ENCODE data around the gene SLC17A5. TPM values are rescaled to one million over a fixed set of nuclear protein-coding genes. Genes with fewer than 3 reads are reported as not detected.
"Not testable (repeated sequence)": the region's sequence is repeated elsewhere in the genome, so short reads cannot be mapped to it uniquely, and the experiment has no call there.

The SLC17A5 gene
- polyA plus RNA-seq, 4 donors = 17.7 to 20.3 (median 18.9) TPM

- not testable (repeated sequence) for DNase-seq (ENCODE audit: low read depth in 4 of 4, low spot score in 2 of 4)
Measured at GRCh38 chr6:73571218-73572181, 82.3 kb downstream of the SLC17A5 start.

- no peak for DNase-seq (ENCODE audit: low read depth in 4 of 4, low spot score in 2 of 4)
Measured at GRCh38 chr6:73569121-73569520, 84.7 kb downstream of the SLC17A5 start.

- no peak for DNase-seq (ENCODE audit: low read depth in 4 of 4, low spot score in 2 of 4)
Measured at GRCh38 chr6:73566954-73567591, 86.7 kb downstream of the SLC17A5 start.

- not testable (repeated sequence) for DNase-seq (ENCODE audit: low read depth in 4 of 4, low spot score in 2 of 4)
Measured at GRCh38 chr6:73566486-73566871, 87.3 kb downstream of the SLC17A5 start.

- no peak for DNase-seq (ENCODE audit: low read depth in 4 of 4, low spot score in 2 of 4)
Measured at GRCh38 chr6:73565767-73566485, 87.9 kb downstream of the SLC17A5 start.

- DNase-seq (ENCODE audit: low read depth in 4 of 4, low spot score in 2 of 4) = no peak
Measured at GRCh38 chr6:73564578-73565345, 89.0 kb downstream of the SLC17A5 start.

- DNase-seq (ENCODE audit: low read depth in 4 of 4, low spot score in 2 of 4) = no peak
Measured at GRCh38 chr6:73562558-73562957, 91.2 kb downstream of the SLC17A5 start.

- no peak for DNase-seq (ENCODE audit: low read depth in 4 of 4, low spot score in 2 of 4)
Measured at GRCh38 chr6:73560853-73561407, 92.9 kb downstream of the SLC17A5 start.

- no peak for DNase-seq (ENCODE audit: low read depth in 4 of 4, low spot score in 2 of 4)
Measured at GRCh38 chr6:73560182-73560732, 93.5 kb downstream of the SLC17A5 start.

- DNase-seq (ENCODE audit: low read depth in 4 of 4, low spot score in 2 of 4) = not testable (repeated sequence)
Measured at GRCh38 chr6:73559399-73559794, 94.4 kb downstream of the SLC17A5 start.

GRCh38 chr6:73558624-73559398, 95.0 kb downstream of the SLC17A5 start:
- DNase-seq (ENCODE audit: low read depth in 4 of 4, low spot score in 2 of 4) = no peak

- no peak for DNase-seq (ENCODE audit: low read depth in 4 of 4, low spot score in 2 of 4)
Measured at GRCh38 chr6:73556836-73557235, 97.0 kb downstream of the SLC17A5 start.

- DNase-seq (ENCODE audit: low read depth in 4 of 4, low spot score in 2 of 4) = not testable (repeated sequence)
Measured at GRCh38 chr6:73555380-73555949, 98.3 kb downstream of the SLC17A5 start.

GRCh38 chr6:73551115-73551514, 102.7 kb downstream of the SLC17A5 start:
- DNase-seq (ENCODE audit: low read depth in 4 of 4, low spot score in 2 of 4) = not testable (repeated sequence)

- no peak for DNase-seq (ENCODE audit: low read depth in 4 of 4, low spot score in 2 of 4)
Measured at GRCh38 chr6:73548458-73549446, 105.0 kb downstream of the SLC17A5 start.

- DNase-seq (ENCODE audit: low read depth in 4 of 4, low spot score in 2 of 4) = no peak
Measured at GRCh38 chr6:73547036-73547435, 106.8 kb downstream of the SLC17A5 start.
